Liver (tissue), 9 donors: ENCODE measurements around the gene MEF2B. TPM values are rescaled to one million over a fixed set of nuclear protein-coding genes. Genes with fewer than 3 reads are reported as not detected.

Experiments
- DNase-seq: peaks from one replicate; pipeline ENCODE4 v3.0.0-alpha.2; 2017; ENCODE audit warnings: low spot score
- H3K27ac ChIP-seq, 2 donors: one replicate each; pipeline ENCODE4 v1.7.0; 2013; ENCODE audit warnings: inconsistent platforms in 2 of 2, low read length in 2 of 2, control low read depth in 1 of 2, low read depth in 1 of 2, mild to moderate bottlenecking in 1 of 2
- H3K27me3 ChIP-seq, 4 donors: one replicate each; pipeline versions ENCODE4 v1.6.1 to v1.7.0; 2013; ENCODE audit warnings: low read length in 3 of 4, inconsistent platforms in 1 of 4, mild to moderate bottlenecking in 1 of 4, moderate library complexity in 1 of 4; ENCODE audit not compliant: control insufficient read depth in 4 of 4, insufficient read depth in 4 of 4
- H3K36me3 ChIP-seq, 4 donors: one replicate each; pipeline versions ENCODE4 v1.6.1 to v1.7.0; 2013; ENCODE audit warnings: low read length in 3 of 4, mild to moderate bottlenecking in 3 of 4, low read depth in 1 of 4, moderate library complexity in 1 of 4; ENCODE audit not compliant: control insufficient read depth in 4 of 4, insufficient read depth in 3 of 4
- H3K4me1 ChIP-seq, 4 donors: one replicate each; pipeline versions ENCODE4 v1.6.1 to v1.7.0; 2013; ENCODE audit warnings: low read length in 3 of 4, mild to moderate bottlenecking in 3 of 4, moderate library complexity in 1 of 4; ENCODE audit not compliant: control insufficient read depth in 4 of 4, insufficient read depth in 4 of 4
- H3K4me3 ChIP-seq, 3 donors: one replicate each; pipeline versions ENCODE4 v1.6.1 to v1.7.0; 2013; ENCODE audit warnings: low read length in 3 of 3, control low read depth in 1 of 3, low read depth in 1 of 3, mild to moderate bottlenecking in 1 of 3
- H3K9ac ChIP-seq, 2 donors: one replicate each; pipeline ENCODE4 v1.7.0; 2013; ENCODE audit warnings: low read length in 2 of 2, mild to moderate bottlenecking in 2 of 2, moderate library complexity in 2 of 2, control low read depth in 1 of 2, low read depth in 1 of 2
- H3K9me3 ChIP-seq, 4 donors: one replicate each; pipeline versions ENCODE4 v1.6.1 to v1.7.0; 2013; ENCODE audit warnings: low read length in 3 of 4; ENCODE audit not compliant: control insufficient read depth in 4 of 4
- ATF3 ChIP-seq: IDR thresholded peaks from 2 replicates; pipeline ENCODE4 v1.6.1; 2016; ENCODE audit warnings: antibody characterized with exemption
- EGR1 ChIP-seq, 2 donors: IDR thresholded peaks; 2 replicates each; pipeline ENCODE4 v1.6.1; 2016 to 2018; ENCODE audit warnings: antibody characterized with exemption in 2 of 2, low read depth in 2 of 2
- FOXA1 ChIP-seq: IDR thresholded peaks from 2 replicates; pipeline ENCODE4 v1.6.1; 2016; ENCODE audit warnings: antibody characterized with exemption
- FOXA2 ChIP-seq: IDR thresholded peaks from 2 replicates; pipeline ENCODE4 v1.6.1; 2016; ENCODE audit warnings: antibody characterized with exemption
- GABPA ChIP-seq, 2 donors: IDR thresholded peaks in 1 of 2; conservative IDR thresholded peaks in 1 of 2; 2 replicates each; pipeline ENCODE4 v1.6.1; 2016; ENCODE audit warnings: antibody characterized with exemption in 2 of 2, mild to moderate bottlenecking in 1 of 2, moderate library complexity in 1 of 2
- HNF4A ChIP-seq, 2 donors: conservative IDR thresholded peaks; 2 replicates each; pipeline ENCODE4 v1.6.1; 2016; ENCODE audit warnings: antibody characterized with exemption in 2 of 2, mild to moderate bottlenecking in 2 of 2
- JUND ChIP-seq, 2 donors: IDR thresholded peaks; 2 replicates each; pipeline ENCODE4 v1.6.1; 2016; ENCODE audit warnings: antibody characterized with exemption in 2 of 2
- MAX ChIP-seq: IDR thresholded peaks from 2 replicates; pipeline ENCODE4 v1.6.1; 2016; ENCODE audit warnings: antibody characterized with exemption
- NR2F2 ChIP-seq: IDR thresholded peaks from 2 replicates; pipeline ENCODE4 v1.6.1; 2016; ENCODE audit warnings: antibody characterized with exemption
- RAD21 ChIP-seq, 2 donors: IDR thresholded peaks; 2 replicates each; pipeline ENCODE4 v1.6.1; 2016; ENCODE audit warnings: antibody characterized with exemption in 2 of 2, mild to moderate bottlenecking in 2 of 2
- RXRA ChIP-seq, 2 donors: IDR thresholded peaks; 2 replicates each; pipeline ENCODE4 v1.6.1; 2017 to 2018; ENCODE audit warnings: antibody characterized with exemption in 2 of 2, mild to moderate bottlenecking in 1 of 2
- SP1 ChIP-seq: IDR thresholded peaks from 2 replicates; pipeline ENCODE4 v1.6.1; 2018; ENCODE audit warnings: antibody characterized with exemption, mild to moderate bottlenecking
- TAF1 ChIP-seq: conservative IDR thresholded peaks from 2 replicates; pipeline ENCODE4 v1.6.1; 2016; ENCODE audit warnings: antibody characterized with exemption, mild to moderate bottlenecking
- YY1 ChIP-seq: IDR thresholded peaks from 2 replicates; pipeline ENCODE4 v1.6.1; 2016; ENCODE audit warnings: antibody characterized with exemption, mild to moderate bottlenecking
- WGBS: extraction: QIAGEN DNeasy Blood & Tissue Kit; methylation state at CpG from one replicate; pipeline ENCODE4 v1.1.7; 2013; 5-methylcytosine and 5-hydroxymethylcytosine counted together
- polyA plus RNA-seq, 2 donors: library from polyadenylated mRNA; stranded (reverse) in 1 of 2; unstranded in 1 of 2; fragments of 200-250 nt in 1 of 2; fragments of >200 nt in 1 of 2; fragmentation: Nextera tagmentation in 1 of 2; extraction: Ambion mirVana in 1 of 2; gene quantifications; one replicate each; pipeline versions ENCODE4 v1.2.1 to v1.2.3, GENCODE V29; 2013 to 2015
- total RNA-seq, 2 donors: library from RNA; depleted of rRNA; stranded (reverse); fragments of >200 nt; gene quantifications; one replicate each; pipeline ENCODE4 v1.2.3, GENCODE V29; 2014
- TF ChIP-seq, protein P1 (sequence below): IDR thresholded peaks from 2 replicates; pipeline ENCODE4 v1.6.1; 2016; ENCODE audit warnings: antibody characterized with exemption
- TF ChIP-seq, protein P2 (sequence below): IDR thresholded peaks from 2 replicates; pipeline ENCODE4 v1.6.1; 2016; ENCODE audit warnings: antibody characterized with exemption, mild to moderate bottlenecking
- donor health status: healthy.
- donor health status: healthy.
- donor health status: healthy.
- donor health status: healthy.
- donor health status: healthy.

Gene MEF2B
- total and polyA plus RNA-seq, 4 donors: 0.08 to 0.39 (median 0.30) TPM; not detected in 1

GRCh38 chr19:19157808-19158207 lies 12.3 kb downstream of the MEF2B start:
- Histone ChIP-seq H3K4me1 (no peaks in the 10 kb centered on the region), H3K9me3 (no peaks in the 10 kb centered on the region), H3K9ac (no peak overlapping the region), H3K27me3 (no peaks in the 10 kb centered on the region), H3K4me3 (no peak overlapping the region), H3K36me3 (no peaks in the 10 kb centered on the region), H3K27ac (no peak overlapping the region)
- no peak for DNase-seq
- WGBS: 78% methylated on average over 6 of the region's 6 CpGs
- no peak for TF ChIP-seq GABPA (IDR thresholded peaks at IDR 0.05 in 1 of 2, conservative IDR thresholded peaks at IDR 0.05 in 1 of 2)
- no peak for TF ChIP-seq RAD21 (IDR thresholded peaks at IDR 0.05)
- no peak for TF ChIP-seq RXRA (IDR thresholded peaks at IDR 0.05)
- no peak for TF ChIP-seq ATF3
- no peak for TF ChIP-seq MAX
- TF ChIP-seq NR2F2: no peak
- TF ChIP-seq JUND (IDR thresholded peaks at IDR 0.05): no peak
- no peak for TF ChIP-seq FOXA2
- TF ChIP-seq, protein P1, sequence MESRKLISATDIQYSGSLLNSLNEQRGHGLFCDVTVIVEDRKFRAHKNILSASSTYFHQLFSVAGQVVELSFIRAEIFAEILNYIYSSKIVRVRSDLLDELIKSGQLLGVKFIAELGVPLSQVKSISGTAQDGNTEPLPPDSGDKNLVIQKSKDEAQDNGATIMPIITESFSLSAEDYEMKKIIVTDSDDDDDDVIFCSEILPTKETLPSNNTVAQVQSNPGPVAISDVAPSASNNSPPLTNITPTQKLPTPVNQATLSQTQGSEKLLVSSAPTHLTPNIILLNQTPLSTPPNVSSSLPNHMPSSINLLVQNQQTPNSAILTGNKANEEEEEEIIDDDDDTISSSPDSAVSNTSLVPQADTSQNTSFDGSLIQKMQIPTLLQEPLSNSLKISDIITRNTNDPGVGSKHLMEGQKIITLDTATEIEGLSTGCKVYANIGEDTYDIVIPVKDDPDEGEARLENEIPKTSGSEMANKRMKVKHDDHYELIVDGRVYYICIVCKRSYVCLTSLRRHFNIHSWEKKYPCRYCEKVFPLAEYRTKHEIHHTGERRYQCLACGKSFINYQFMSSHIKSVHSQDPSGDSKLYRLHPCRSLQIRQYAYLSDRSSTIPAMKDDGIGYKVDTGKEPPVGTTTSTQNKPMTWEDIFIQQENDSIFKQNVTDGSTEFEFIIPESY: no peak
- TF ChIP-seq, protein P2, sequence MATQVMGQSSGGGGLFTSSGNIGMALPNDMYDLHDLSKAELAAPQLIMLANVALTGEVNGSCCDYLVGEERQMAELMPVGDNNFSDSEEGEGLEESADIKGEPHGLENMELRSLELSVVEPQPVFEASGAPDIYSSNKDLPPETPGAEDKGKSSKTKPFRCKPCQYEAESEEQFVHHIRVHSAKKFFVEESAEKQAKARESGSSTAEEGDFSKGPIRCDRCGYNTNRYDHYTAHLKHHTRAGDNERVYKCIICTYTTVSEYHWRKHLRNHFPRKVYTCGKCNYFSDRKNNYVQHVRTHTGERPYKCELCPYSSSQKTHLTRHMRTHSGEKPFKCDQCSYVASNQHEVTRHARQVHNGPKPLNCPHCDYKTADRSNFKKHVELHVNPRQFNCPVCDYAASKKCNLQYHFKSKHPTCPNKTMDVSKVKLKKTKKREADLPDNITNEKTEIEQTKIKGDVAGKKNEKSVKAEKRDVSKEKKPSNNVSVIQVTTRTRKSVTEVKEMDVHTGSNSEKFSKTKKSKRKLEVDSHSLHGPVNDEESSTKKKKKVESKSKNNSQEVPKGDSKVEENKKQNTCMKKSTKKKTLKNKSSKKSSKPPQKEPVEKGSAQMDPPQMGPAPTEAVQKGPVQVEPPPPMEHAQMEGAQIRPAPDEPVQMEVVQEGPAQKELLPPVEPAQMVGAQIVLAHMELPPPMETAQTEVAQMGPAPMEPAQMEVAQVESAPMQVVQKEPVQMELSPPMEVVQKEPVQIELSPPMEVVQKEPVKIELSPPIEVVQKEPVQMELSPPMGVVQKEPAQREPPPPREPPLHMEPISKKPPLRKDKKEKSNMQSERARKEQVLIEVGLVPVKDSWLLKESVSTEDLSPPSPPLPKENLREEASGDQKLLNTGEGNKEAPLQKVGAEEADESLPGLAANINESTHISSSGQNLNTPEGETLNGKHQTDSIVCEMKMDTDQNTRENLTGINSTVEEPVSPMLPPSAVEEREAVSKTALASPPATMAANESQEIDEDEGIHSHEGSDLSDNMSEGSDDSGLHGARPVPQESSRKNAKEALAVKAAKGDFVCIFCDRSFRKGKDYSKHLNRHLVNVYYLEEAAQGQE: no peak
- no peak for TF ChIP-seq HNF4A (conservative IDR thresholded peaks at IDR 0.05)
- no peak for TF ChIP-seq SP1
- no peak for TF ChIP-seq FOXA1
- TF ChIP-seq TAF1: no peak

GRCh38 chr19:19155495-19156219 lies 14.4 kb downstream of the MEF2B start:
- 88% methylated on average over 10 of the region's 10 CpGs for WGBS
- DNase-seq: no peak
- Histone ChIP-seq H3K36me3 (no peaks in the 10 kb centered on the region), H3K27ac (no peak overlapping the region), H3K4me1 (no peaks in the 10 kb centered on the region), H3K27me3 (no peaks in the 10 kb centered on the region), H3K4me3 (no peak overlapping the region), H3K9me3 (no peaks in the 10 kb centered on the region), H3K9ac (no peak overlapping the region)
- TF ChIP-seq, protein P1: no peak
- no peak for TF ChIP-seq JUND (IDR thresholded peaks at IDR 0.05)
- no peak for TF ChIP-seq TAF1
- no peak for TF ChIP-seq EGR1 (IDR thresholded peaks at IDR 0.05; ENCODE audit: low read depth in 2 of 2)
- TF ChIP-seq YY1: no peak
- no peak for TF ChIP-seq HNF4A (conservative IDR thresholded peaks at IDR 0.05)
